GM21825 (cell line): ENCODE measurements around the gene STARD13.
"Not testable (repeated sequence)": the region's sequence is repeated elsewhere in the genome, so short reads cannot be mapped to it uniquely, and the experiment has no call there.

Experiments used
- ATAC-seq: cut with Tn5 transposase; IDR thresholded peaks from one replicate; pipeline ENCODE4 v1.9.1; 2021; ENCODE audit warnings: mild to moderate bottlenecking, moderate library complexity; ENCODE audit not compliant: unreplicated experiment

Gene STARD13

GRCh38 chr13:33181264-33181663 lies 104.3 kb downstream of the STARD13 start:
- ATAC-seq: no peak

GRCh38 chr13:33180122-33180804 lies 105.3 kb downstream of the STARD13 start:
- ATAC-seq: no peak

- ATAC-seq: no peak
These were observed 106.1 kb downstream of the STARD13 start for GRCh38 chr13:33179463-33179862.

GRCh38 chr13:33178209-33178840 lies 107.2 kb downstream of the STARD13 start:
- no peak for ATAC-seq

- not testable (repeated sequence) for ATAC-seq
These were observed 108.0 kb downstream of the STARD13 start for GRCh38 chr13:33177340-33178208.

- no peak for ATAC-seq
These were observed 109.0 kb downstream of the STARD13 start for GRCh38 chr13:33176526-33176925.

- ATAC-seq: no peak
These were observed 109.6 kb downstream of the STARD13 start for GRCh38 chr13:33175991-33176390.

- ATAC-seq: no peak
These were observed 110.6 kb downstream of the STARD13 start for GRCh38 chr13:33174931-33175330.

GRCh38 chr13:33174491-33174890 lies 111.1 kb downstream of the STARD13 start:
- ATAC-seq: no peak

GRCh38 chr13:33172911-33173310 lies 112.6 kb downstream of the STARD13 start:
- no peak for ATAC-seq

GRCh38 chr13:33172400-33172799 lies 113.2 kb downstream of the STARD13 start:
- ATAC-seq: no peak

- no peak for ATAC-seq
These were observed 116.1 kb downstream of the STARD13 start for GRCh38 chr13:33169273-33169980.

GRCh38 chr13:33168321-33168960 lies 117.1 kb downstream of the STARD13 start:
- ATAC-seq: no peak

GRCh38 chr13:33167491-33167890 lies 118.1 kb downstream of the STARD13 start:
- ATAC-seq: no peak

GRCh38 chr13:33165787-33166186 lies 119.8 kb downstream of the STARD13 start:
- ATAC-seq: no peak

- no peak for ATAC-seq
These were observed 121.2 kb downstream of the STARD13 start for GRCh38 chr13:33164331-33164730.

- not testable (repeated sequence) for ATAC-seq
These were observed 122.8 kb downstream of the STARD13 start for GRCh38 chr13:33162725-33163124.

GRCh38 chr13:33158816-33159215 lies 126.7 kb downstream of the STARD13 start:
- no peak for ATAC-seq

GRCh38 chr13:33158271-33158670 lies 127.3 kb downstream of the STARD13 start:
- no peak for ATAC-seq

GRCh38 chr13:33154911-33155310 lies 130.6 kb downstream of the STARD13 start:
- no peak for ATAC-seq
